PC-9 (cell line): Measurements from ENCODE around the gene PRICKLE4. TPM values are rescaled to one million over a fixed set of nuclear protein-coding genes. Genes with fewer than 3 reads are reported as not detected.

Experiments used
- BruUV-seq: library from RNA; stranded (reverse); fragments of 400-500 nt; replicated peaks from 2 replicates; lab custom pipeline; 2021; lab: Mats Ljungman, UMichigan
- CTCF ChIA-PET: fragments of 300-600 bp; sonication (Branson Sonifier 250); formaldehyde crosslinking; loops from one replicate; lab custom pipeline; 2022; ENCODE audit warnings: antibody characterized with exemption; lab: Charles Lee
- POLR2A ChIA-PET: fragments of 300-600 bp; sonication (Branson Sonifier 250); formaldehyde crosslinking; loops from one replicate; lab custom pipeline; 2022; ENCODE audit warnings: antibody characterized with exemption; ENCODE audit not compliant: unreplicated experiment; lab: Charles Lee
- DNase-seq, 2 experiments: peaks; one replicate each; pipeline versions ENCODE4 v3.0.0 to v3.0.0-alpha.2; 2015 to 2022; ENCODE audit warnings: mixed read lengths in 1 of 2
- H2AFZ ChIP-seq: fragments of 200-600 bp; sonication (generic); 2 replicates; pipeline ENCODE4 v1.8.1; 2017; ENCODE audit warnings: antibody characterized with exemption
- H3F3A ChIP-seq: fragments of 200-600 bp; sonication (generic); 2 replicates; pipeline ENCODE4 v1.8.1; 2017; ENCODE audit warnings: antibody characterized with exemption, mild to moderate bottlenecking, low read depth; ENCODE audit not compliant: insufficient read depth
- H3K27ac ChIP-seq: fragments of 200-600 bp; sonication (generic); 2 replicates; pipeline ENCODE4 v1.6.1; 2016; ENCODE audit warnings: mixed run types
- H3K27me3 ChIP-seq: fragments of 200-600 bp; sonication (generic); 2 replicates; pipeline ENCODE4 v1.6.1; 2016; ENCODE audit warnings: low read depth, mixed run types; ENCODE audit not compliant: insufficient read depth
- H3K36me3 ChIP-seq: fragments of 200-600 bp; sonication (generic); 2 replicates; pipeline ENCODE4 v1.6.1; 2016; ENCODE audit warnings: low read depth, mixed run types
- H3K4me1 ChIP-seq: fragments of 200-600 bp; sonication (generic); replicated peaks from 2 replicates; pipeline ENCODE4 v1.6.1; 2016; ENCODE audit warnings: mixed run types; ENCODE audit not compliant: insufficient read depth
- H3K4me2 ChIP-seq: fragments of 200-600 bp; sonication (generic); 2 replicates; pipeline ENCODE4 v1.6.1; 2017; ENCODE audit warnings: mixed run types
- H3K4me3 ChIP-seq: fragments of 200-600 bp; sonication (generic); 2 replicates; pipeline ENCODE4 v1.6.1; 2016; ENCODE audit warnings: mixed run types
- H3K79me2 ChIP-seq: fragments of 200-600 bp; sonication (generic); 2 replicates; pipeline ENCODE4 v1.6.1; 2017; ENCODE audit warnings: low read depth, mixed run types
- H3K9me2 ChIP-seq: fragments of 200-600 bp; sonication (generic); 2 replicates; pipeline ENCODE4 v1.8.1; 2017; ENCODE audit warnings: mild to moderate bottlenecking; ENCODE audit not compliant: insufficient read depth
- H3K9me3 ChIP-seq: fragments of 200-600 bp; sonication (generic); 2 replicates; pipeline ENCODE4 v1.8.1; 2016; ENCODE audit warnings: low read depth; ENCODE audit not compliant: insufficient read depth
- H4K20me1 ChIP-seq: fragments of 200-600 bp; sonication (generic); 2 replicates; pipeline ENCODE4 v1.8.1; 2017; ENCODE audit not compliant: insufficient read depth
- CTCF ChIP-seq: fragments of 200-600 bp; sonication (generic); conservative IDR thresholded peaks from 2 replicates; pipeline ENCODE4 v1.6.1; 2017; ENCODE audit warnings: mixed run types, antibody characterized with exemption, mild to moderate bottlenecking, moderate library complexity
- EZH2 ChIP-seq: fragments of 200-600 bp; sonication (generic); IDR thresholded peaks from 2 replicates; pipeline ENCODE4 v1.8.0; 2017; ENCODE audit warnings: antibody characterized with exemption, low read depth
- intact Hi-C: fragments of 100-400 bp; cut with micrococcal nuclease; formaldehyde crosslinking; loops from one replicate; pipeline ENCODE4 v1.10.0; 2022; ENCODE audit not compliant: unreplicated experiment
- total RNA-seq: library from RNA; stranded (reverse); gene quantifications from 2 replicates; pipeline ENCODE4 v1.2.3, GENCODE V29; 2021

Gene PRICKLE4
- total RNA-seq, 1 experiment from 2014 or later = 9.2 TPM

- BruUV-seq = no TSS peak
These were observed 41.4 kb downstream of the PRICKLE4 start for GRCh38 chr6:41822021-41822420.

DNA sequence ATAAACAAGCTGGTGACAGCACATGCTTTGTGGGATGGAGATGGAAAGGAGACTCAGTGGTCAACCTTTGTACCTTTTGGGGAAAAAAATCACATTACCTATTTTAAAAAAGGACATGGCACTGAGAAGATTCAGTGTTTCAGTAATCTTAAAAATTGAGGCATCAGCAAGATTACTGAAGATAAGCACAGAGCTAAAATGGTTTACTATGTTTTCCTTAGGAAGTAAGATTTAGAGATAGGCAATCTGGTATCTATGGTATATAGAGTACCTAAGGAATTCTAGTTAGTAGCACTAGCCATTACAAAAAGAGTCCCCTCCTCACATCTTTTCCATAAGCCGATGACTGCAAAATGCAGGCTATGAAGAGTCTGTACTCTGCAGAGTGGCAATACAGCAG, 42.6 kb downstream of the PRICKLE4 start:
- no peaks in the 10 kb centered on the region for H3K79me2 ChIP-seq

More at GRCh38 chr6:41822021-41822420, 41.4 kb downstream of the PRICKLE4 start:
- Histone ChIP-seq H3K9me3 (no peaks in the 10 kb centered on the region), H3K79me2 (no peaks in the 10 kb centered on the region), H3K27ac (no peak overlapping the region), H3K4me3 (no peak overlapping the region), H3K9me2 (no peaks in the 10 kb centered on the region), H3K36me3 (no peaks in the 10 kb centered on the region), H3K4me2 (no peak overlapping the region), H3F3A (peaks cover 13% of the 10 kb centered on the region; the same call in 1 of the 2 replicates), H2AFZ (no peak overlapping the region), H4K20me1 (no peaks in the 10 kb centered on the region), H3K4me1 (peaks cover 16% of the 10 kb centered on the region), H3K27me3 (no peaks in the 10 kb centered on the region)
- ChIA-PET CTCF (no interaction called here), POLR2A (no interaction called here)
- intact Hi-C loops = no loop called here
- DNase-seq = no peak
- TF ChIP-seq EZH2 (no peak), CTCF (no peak)

More for the DNA sequence above, 42.6 kb downstream of the PRICKLE4 start:
- H3K9me3 ChIP-seq = no peaks in the 10 kb centered on the region
- BruUV-seq = no TSS peak
- intact Hi-C loops = no loop called here
- no peak overlapping the region for H3K27ac ChIP-seq
- ChIA-PET POLR2A (no interaction called here), CTCF (no interaction called here)
- H3K4me2 ChIP-seq = no peak overlapping the region
- H3K4me1 ChIP-seq = peaks cover 16% of the 10 kb centered on the region
- H3K4me3 ChIP-seq = no peak overlapping the region
- DNase-seq = no peak
- H3K27me3 ChIP-seq = no peaks in the 10 kb centered on the region
- H3K36me3 ChIP-seq = no peaks in the 10 kb centered on the region
- H3K9me2 ChIP-seq = no peaks in the 10 kb centered on the region
- no peak overlapping the region for H2AFZ ChIP-seq
- TF ChIP-seq EZH2 (no peak), CTCF (no peak)
- peaks cover 13% of the 10 kb centered on the region; the same call in 1 of the 2 replicates for H3F3A ChIP-seq
- H4K20me1 ChIP-seq = no peaks in the 10 kb centered on the region
